K562 (cell line): ENCODE results near the gene SMS. TPM values are rescaled to one million over a fixed set of nuclear protein-coding genes. Genes with fewer than 3 reads are reported as not detected.

Source experiments
- ATAC-seq: fragments of 200-7000 bp; cut with Tn5 transposase; 3 replicates; pipeline ENCODE4 v1.9.1; 2020; ENCODE audit warnings: moderate library complexity
- BruUV-seq: library from RNA; stranded (reverse); fragments of 400-500 nt; replicated peaks from 2 replicates; lab custom pipeline; 2021; lab: Mats Ljungman, UMichigan
- CTCF ChIA-PET: fragments of 300-600 bp; formaldehyde crosslinking; extraction: SDS; loops from one replicate; lab custom pipeline; 2021; ENCODE audit warnings: low intra/inter-chr PET ratio; lab: Yijun Ruan, JAX
- POLR2A ChIA-PET: fragments of 300-600, 350-650 bp; sonication (Branson Sonifier 250); formaldehyde crosslinking; extraction: SDS; loops from one replicate; lab custom pipeline; 2021; ENCODE audit warnings: antibody characterized with exemption, inconsistent platforms; lab: Yijun Ruan, JAX
- DNase-seq, 4 experiments: peaks; one replicate each; pipeline versions ENCODE4 v3.0.0 to v3.0.0-alpha.2; 2011 to 2018; ENCODE audit warnings: low spot score in 3 of 4, mixed read lengths in 3 of 4; ENCODE audit errors: extremely low read depth in 1 of 4
- FAIRE-seq: peaks from 2 replicates; lab custom pipeline; 2011; peaks lifted over from hg19 to GRCh38; lab: Jason Lieb, UNC
- H2AFZ ChIP-seq: 2 replicates; pipeline ENCODE4 v1.6.0; 2011; ENCODE audit warnings: low read depth, low read length, control low read depth, inconsistent platforms
- H3K27ac ChIP-seq: fragments of 200-600 bp; 3 replicates; pipeline ENCODE4 v1.8.0; 2011; ENCODE audit warnings: low read depth, mild to moderate bottlenecking, control low read depth, inconsistent platforms, low read length, moderate library complexity, mixed read lengths; ENCODE audit errors: extremely low read depth
- H3K27me3 ChIP-seq, 2 experiments: fragments of 300-600 bp in 1 of 2; 2 replicates in 1 of 2; 3 replicates in 1 of 2; pipeline versions ENCODE4 v1.6.0 to v1.8.0; 2011; ENCODE audit warnings: inconsistent platforms in 2 of 2, low read length in 2 of 2, mild to moderate bottlenecking in 1 of 2, mixed read lengths in 1 of 2, moderate library complexity in 1 of 2; ENCODE audit not compliant: control insufficient read depth in 2 of 2, insufficient read depth in 2 of 2
- H3K36me3 ChIP-seq: fragments of 300-600 bp; 3 replicates; pipeline ENCODE4 v1.8.0; 2011; ENCODE audit warnings: mild to moderate bottlenecking, low read length, inconsistent platforms; ENCODE audit not compliant: control insufficient read depth, insufficient read depth
- H3K4me1 ChIP-seq, 2 experiments: fragments of 200-600 bp in 1 of 2; replicated peaks in 1 of 2; 2 replicates in 1 of 2; 3 replicates in 1 of 2; pipeline versions ENCODE4 v1.5.1 to v1.8.0; 2011; ENCODE audit warnings: inconsistent platforms in 2 of 2, low read length in 2 of 2, mild to moderate bottlenecking in 1 of 2, mixed read lengths in 1 of 2, moderate library complexity in 1 of 2; ENCODE audit not compliant: control insufficient read depth in 2 of 2, insufficient read depth in 2 of 2
- H3K4me2 ChIP-seq: 2 replicates; pipeline ENCODE4 v1.6.1; 2011; ENCODE audit warnings: low read length, control low read depth, inconsistent platforms, mixed read lengths; ENCODE audit not compliant: insufficient read depth
- H3K4me3 ChIP-seq: fragments of 200-600 bp; sonication (generic), shearing (Covaris generic); 2 replicates; pipeline ENCODE4 v1.5.1; 2016; ENCODE audit warnings: control low read depth, inconsistent platforms
- H3K79me2 ChIP-seq: fragments of 200-600 bp; 3 replicates; pipeline ENCODE4 v1.8.0; 2011; ENCODE audit warnings: low read length, inconsistent platforms; ENCODE audit not compliant: control insufficient read depth, insufficient read depth
- H3K9ac ChIP-seq, 2 experiments: 2 replicates each; pipeline versions ENCODE4 v1.6.0 to v1.6.1; 2011; ENCODE audit warnings: low read depth in 2 of 2, low read length in 2 of 2, control low read depth in 1 of 2, inconsistent platforms in 1 of 2, mild to moderate bottlenecking in 1 of 2, mixed read lengths in 1 of 2; ENCODE audit not compliant: insufficient read depth in 1 of 2
- H3K9me1 ChIP-seq: one replicate; pipeline ENCODE4 v1.6.0; 2011; ENCODE audit warnings: inconsistent platforms, mild to moderate bottlenecking, low read length, moderate library complexity; ENCODE audit not compliant: control insufficient read depth, insufficient read depth
- H3K9me3 ChIP-seq: replicated peaks from 2 replicates; pipeline ENCODE4 v1.5.1; 2011; ENCODE audit warnings: low read depth, low read length, inconsistent platforms; ENCODE audit not compliant: control insufficient read depth, insufficient read depth
- H4K20me1 ChIP-seq: replicated peaks from 2 replicates; pipeline ENCODE4 v1.6.1; 2011; ENCODE audit warnings: low read length, inconsistent platforms, mixed read lengths; ENCODE audit not compliant: control insufficient read depth, insufficient read depth
- L3MBTL2 ChIP-seq: fragments of 450-650 bp; IDR thresholded peaks from 2 replicates; pipeline ENCODE4 v1.6.1; 2016; ENCODE audit warnings: mild to moderate bottlenecking, moderate library complexity
- NFYB ChIP-seq: IDR thresholded peaks from 2 replicates; pipeline ENCODE4 v1.6.1; 2011; ENCODE audit warnings: mild to moderate bottlenecking, moderate library complexity; ENCODE audit not compliant: insufficient read length; ENCODE audit errors: extremely low read depth
- RAD21 ChIP-seq, 2 experiments: fragments of 250-450 bp in 1 of 2; fragments of 450-650 bp in 1 of 2; sonication (Bioruptor Pico) in 1 of 2; formaldehyde crosslinking in 1 of 2; IDR thresholded peaks in 1 of 2; conservative IDR thresholded peaks in 1 of 2; 2 replicates each; pipeline versions ENCODE4 v1.4.0 to v1.8.0; 2020 to 2022; ENCODE audit warnings: mild to moderate bottlenecking in 2 of 2, moderate library complexity in 1 of 2
- RFX1 ChIP-seq: fragments of 450-650 bp; IDR thresholded peaks from 2 replicates; pipeline ENCODE4 v1.6.1; 2016; ENCODE audit warnings: mild to moderate bottlenecking, moderate library complexity
- WGBS: fragments of 100-300 bp; shearing (Covaris generic); methylation state at CpG from one replicate; pipeline ENCODE4 v1.1.6; 2016; ENCODE audit warnings: low coverage, mixed read lengths; ENCODE audit not compliant: insufficient coverage; ENCODE audit errors: missing lambda C conversion rate; 5-methylcytosine and 5-hydroxymethylcytosine counted together
- in situ Hi-C: fragments of 300-500 bp; cut with MboI; formaldehyde crosslinking; loops from 4 replicates; pipeline ENCODE4 v1.15.0; 2018; ENCODE audit warnings: inconsistent platforms, mixed read lengths
- intact Hi-C: fragments of 100-400 bp; cut with micrococcal nuclease; formaldehyde crosslinking; loops from 2 replicates; pipeline ENCODE4 v1.14.2; 2022
- polyA plus RNA-seq, 8 experiments: library from polyadenylated mRNA; depleted of rRNA in 4 of 8; stranded (reverse) in 5 of 8; unstranded in 3 of 8; fragments of >200 nt; fragmentation: Nextera tagmentation in 2 of 8; fragmentation: Illumina TruSeq in 1 of 8; extraction: Ambion mirVana in 2 of 8; extraction: Trizol in 1 of 8; gene quantifications; 2 replicates each; pipeline versions ENCODE4 v1.2.1 to v1.2.3, GENCODE V29; 2011 to 2014; ENCODE audit warnings: inconsistent platforms in 1 of 8, missing spikeins in 1 of 8
- total RNA-seq, 7 experiments: library from RNA; depleted of rRNA in 6 of 7; stranded (reverse); fragments of >200 nt in 6 of 7; fragmentation: Illumina TruSeq in 2 of 7; extraction: Trizol in 2 of 7; gene quantifications; 2 replicates each; pipeline versions ENCODE4 v1.2.1 to v1.2.3, GENCODE V29; 2011 to 2021; ENCODE audit warnings: low replicate concordance in 1 of 7

The SMS gene
- total and polyA plus RNA-seq, 9 of the 15 experiments (the other 6 are each of a cell fraction or from before 2014, with no cell fraction given), result 71.1 to 193 (median 152) TPM

DNA sequence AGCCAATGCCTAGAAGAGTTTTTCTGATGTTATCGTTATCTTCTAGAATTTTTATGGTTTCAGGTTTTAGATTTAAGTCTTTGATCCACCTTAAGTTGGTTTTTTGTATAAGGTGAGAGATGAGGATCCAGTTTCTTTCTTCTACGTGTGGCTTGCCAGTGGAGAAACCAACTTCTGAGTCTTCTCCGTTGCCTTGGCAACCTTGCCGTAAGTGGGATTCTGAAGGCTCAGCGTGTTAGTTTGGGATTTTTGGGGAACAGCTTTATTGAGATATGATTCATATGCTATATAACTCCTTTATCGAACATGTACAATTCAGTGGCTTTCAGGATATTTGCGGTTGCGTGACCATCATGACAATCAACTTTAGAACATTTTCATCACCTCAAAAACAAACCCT is 17.7 kb downstream of the SMS start:
- intact Hi-C loops, result no loop called here
- no peak overlapping the region for H2AFZ ChIP-seq
- H3K27ac ChIP-seq, result no peak overlapping the region
- WGBS, result 93% methylated on average over 8 of the region's 8 CpGs
- in situ Hi-C loops, result no loop called here
- no peak for ATAC-seq
- no peak overlapping the region for H3K4me2 ChIP-seq
- no peaks in the 10 kb centered on the region for H3K27me3 ChIP-seq
- peaks cover 7 to 42% of the 10 kb centered on the region in 2 experiments for H3K4me1 ChIP-seq
- no TSS peak for BruUV-seq
- H3K79me2 ChIP-seq, result peaks cover 97% of the 10 kb centered on the region
- no peak overlapping the region for H3K4me3 ChIP-seq
- H3K9me3 ChIP-seq, result no peaks in the 10 kb centered on the region
- H3K36me3 ChIP-seq, result peaks cover 16% of the 10 kb centered on the region; the same call in 2 of the 3 replicates
- no peaks in the 10 kb centered on the region for H3K9me1 ChIP-seq
- no peak for DNase-seq
- POLR2A ChIA-PET, result no interaction called here
- CTCF ChIA-PET, result no interaction called here
- no peak overlapping the region for H3K9ac ChIP-seq
- no peak for FAIRE-seq
- peaks cover 28% of the 10 kb centered on the region for H4K20me1 ChIP-seq
- TF ChIP-seq NFYB (no peak), RFX1 (peak; percentile 50; the same call in 1 of the 2 replicates), L3MBTL2 (no peak)
- TF ChIP-seq, all 486 proteins: peak for 1

DNA sequence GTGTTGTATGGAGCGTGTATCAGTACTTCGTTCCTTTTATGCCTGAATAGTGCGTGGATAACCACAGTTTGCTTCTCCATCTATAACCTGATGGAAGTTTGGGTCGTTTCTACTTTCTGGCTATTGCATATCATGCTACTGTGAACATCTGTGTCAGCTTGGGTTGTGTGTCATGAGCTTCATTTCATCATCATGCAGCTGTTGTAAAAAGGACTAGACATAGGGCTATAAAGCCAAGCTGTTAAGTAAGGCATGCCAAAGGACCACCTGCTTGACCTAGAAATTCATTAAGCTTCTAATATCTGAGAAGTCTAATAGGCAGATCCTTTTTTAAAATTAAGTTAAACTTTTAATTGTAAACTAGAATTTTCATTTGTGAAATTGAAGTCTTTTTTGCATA is 18.4 kb downstream of the SMS start:
- Histone ChIP-seq H3K79me2 (peaks cover 97% of the 10 kb centered on the region), H3K9ac (no peak overlapping the region), H3K36me3 (peaks cover 14% of the 10 kb centered on the region; the same call in 2 of the 3 replicates), H2AFZ (no peak overlapping the region), H3K9me1 (no peaks in the 10 kb centered on the region), H3K9me3 (no peaks in the 10 kb centered on the region), H4K20me1 (peaks cover 28% of the 10 kb centered on the region), H3K27ac (no peak overlapping the region), H3K4me1 (peaks cover 7 to 38% of the 10 kb centered on the region in 2 experiments)
- CTCF ChIA-PET, result no interaction called here
- POLR2A ChIA-PET, result no interaction called here
- 79% methylated on average over 4 of the region's 4 CpGs for WGBS
- BruUV-seq, result no TSS peak
- intact Hi-C loops, result no loop called here
- TF ChIP-seq RAD21 (CRISPR knock-in tag; conservative IDR thresholded peaks at IDR 0.05 in 1 of 2, IDR thresholded peaks at IDR 0.05 in 1 of 2), result no peak
- TF ChIP-seq, all 486 proteins: peak for 0
- Histone ChIP-seq H3K4me2 (no peak overlapping the region), H3K27me3 (no peaks in the 10 kb centered on the region), H3K4me3 (no peak overlapping the region)
- no peak for FAIRE-seq
- in situ Hi-C loops, result no loop called here
- no peak for ATAC-seq
- DNase-seq, result no peak
